Measurements from ENCODE around the gene PRCP. TPM values are rescaled to one million over a fixed set of nuclear protein-coding genes. Genes with fewer than 3 reads are reported as not detected.

The PRCP gene
- total RNA-seq, 4 donors from 2014 or later, result 7.1 to 17.8 (median 9.5) TPM

DNA sequence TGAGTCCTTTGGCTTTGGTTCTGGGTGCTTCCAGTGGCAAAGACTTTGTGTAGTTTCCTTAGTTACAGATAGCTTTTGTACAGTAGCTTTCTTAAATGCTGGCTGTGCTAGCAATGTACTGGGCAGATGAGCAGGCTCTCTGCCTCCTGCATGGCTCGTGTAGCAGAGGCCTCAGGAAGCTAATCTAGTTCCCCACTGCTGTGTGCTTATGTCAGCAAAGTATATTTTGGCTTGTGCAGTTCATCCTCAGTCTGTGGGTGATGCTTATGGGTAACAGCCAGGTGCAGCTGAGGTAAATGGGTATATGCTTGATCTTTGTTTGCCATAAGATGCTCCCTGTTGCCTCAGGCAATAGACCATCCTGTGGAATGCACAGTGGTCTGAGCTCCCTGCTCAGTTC, 97.5 kb downstream of the PRCP start:
- DNase-seq (no peak), ATAC-seq (no peak)
- Histone ChIP-seq H3K9me3 (no peaks in the 10 kb centered on the region), H3K4me1 (no peaks in the 10 kb centered on the region), H3K27me3 (peaks cover 0 to 3% (median 0%) of the 10 kb centered on the region in 3 donors), H3K27ac (no peak overlapping the region), H3K36me3 (no peaks in the 10 kb centered on the region), H3K4me3 (no peak overlapping the region)
- TF ChIP-seq, protein P1, sequence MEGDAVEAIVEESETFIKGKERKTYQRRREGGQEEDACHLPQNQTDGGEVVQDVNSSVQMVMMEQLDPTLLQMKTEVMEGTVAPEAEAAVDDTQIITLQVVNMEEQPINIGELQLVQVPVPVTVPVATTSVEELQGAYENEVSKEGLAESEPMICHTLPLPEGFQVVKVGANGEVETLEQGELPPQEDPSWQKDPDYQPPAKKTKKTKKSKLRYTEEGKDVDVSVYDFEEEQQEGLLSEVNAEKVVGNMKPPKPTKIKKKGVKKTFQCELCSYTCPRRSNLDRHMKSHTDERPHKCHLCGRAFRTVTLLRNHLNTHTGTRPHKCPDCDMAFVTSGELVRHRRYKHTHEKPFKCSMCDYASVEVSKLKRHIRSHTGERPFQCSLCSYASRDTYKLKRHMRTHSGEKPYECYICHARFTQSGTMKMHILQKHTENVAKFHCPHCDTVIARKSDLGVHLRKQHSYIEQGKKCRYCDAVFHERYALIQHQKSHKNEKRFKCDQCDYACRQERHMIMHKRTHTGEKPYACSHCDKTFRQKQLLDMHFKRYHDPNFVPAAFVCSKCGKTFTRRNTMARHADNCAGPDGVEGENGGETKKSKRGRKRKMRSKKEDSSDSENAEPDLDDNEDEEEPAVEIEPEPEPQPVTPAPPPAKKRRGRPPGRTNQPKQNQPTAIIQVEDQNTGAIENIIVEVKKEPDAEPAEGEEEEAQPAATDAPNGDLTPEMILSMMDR (IDR thresholded peaks at IDR 0.05 in 4 of 5, conservative IDR thresholded peaks at IDR 0.05 in 1 of 5), result no peak
- no peak for TF ChIP-seq POLR2A (IDR thresholded peaks at IDR 0.05)
- intact Hi-C loops (cut with DNase I; ENCODE audit: low total_unique reads) (no loop called here), in situ Hi-C loops (cut with MboI; ENCODE audit: low sequenced_read_pairs in 4 of 4) (no loop called here)

DNA sequence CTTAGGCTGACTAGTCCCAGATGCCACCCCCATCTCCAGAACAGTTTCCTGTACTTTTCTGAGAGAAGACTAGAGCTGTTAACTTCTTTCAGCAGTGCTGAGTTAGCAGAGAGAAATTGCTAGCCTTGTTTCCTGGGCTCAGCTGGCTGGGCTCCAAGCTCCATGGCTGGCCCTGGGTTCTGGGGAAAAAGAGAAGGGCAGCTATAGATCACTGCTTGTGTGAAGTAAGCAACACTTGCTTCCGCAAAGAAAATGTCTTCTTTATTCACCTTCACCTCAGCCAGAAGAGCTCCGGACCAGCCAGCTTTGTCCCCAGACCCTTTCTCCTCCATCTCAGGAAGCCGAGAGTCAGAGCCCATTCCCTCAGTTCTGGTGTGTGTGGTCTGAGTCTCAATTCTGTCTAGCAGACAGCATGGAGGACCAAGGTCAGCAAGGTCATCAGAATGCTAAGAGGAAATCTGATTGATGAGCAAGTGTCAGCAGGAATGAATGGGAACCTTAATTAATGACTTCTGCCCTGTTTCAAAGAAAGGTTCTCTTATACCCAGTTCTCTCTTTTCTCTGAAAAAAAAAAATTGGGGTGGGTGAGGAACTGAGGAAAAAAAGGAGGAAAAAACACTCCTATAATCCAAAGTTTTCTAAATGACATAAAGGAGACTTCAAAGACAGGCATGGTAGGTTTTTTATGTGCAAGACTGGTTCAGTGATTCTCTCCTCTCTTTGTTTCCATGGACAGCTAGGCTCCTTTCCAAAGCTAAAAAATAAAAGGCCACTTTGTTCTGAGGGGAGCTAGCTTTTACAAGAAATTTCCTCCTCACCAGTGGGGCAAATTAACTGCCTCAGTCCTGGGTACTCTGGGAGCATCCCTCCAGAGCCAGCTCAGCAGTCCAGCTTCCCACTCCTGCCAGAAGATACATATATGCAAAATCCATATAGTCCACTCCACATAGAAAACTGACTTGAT, 103.0 kb downstream of the PRCP start:
- no peaks in the 10 kb centered on the region for H3K27me3 ChIP-seq
- intact Hi-C loops (cut with DNase I; ENCODE audit: low total_unique reads) (no loop called here), in situ Hi-C loops (cut with MboI; ENCODE audit: low sequenced_read_pairs in 4 of 4) (no loop called here)
- H3K9me3 ChIP-seq, result no peaks in the 10 kb centered on the region
- no peak overlapping the region for H3K27ac ChIP-seq
- TF ChIP-seq POLR2A (IDR thresholded peaks at IDR 0.05), result no peak
- TF ChIP-seq, protein P1 (IDR thresholded peaks at IDR 0.05 in 4 of 5, conservative IDR thresholded peaks at IDR 0.05 in 1 of 5), result no peak
- no peak for ATAC-seq
- peak in 1 of 2 donors; percentile 4 for DNase-seq
- no peaks in the 10 kb centered on the region for H3K36me3 ChIP-seq
- H3K4me1 ChIP-seq, result no peaks in the 10 kb centered on the region
- H3K4me3 ChIP-seq, result no peak overlapping the region

DNA sequence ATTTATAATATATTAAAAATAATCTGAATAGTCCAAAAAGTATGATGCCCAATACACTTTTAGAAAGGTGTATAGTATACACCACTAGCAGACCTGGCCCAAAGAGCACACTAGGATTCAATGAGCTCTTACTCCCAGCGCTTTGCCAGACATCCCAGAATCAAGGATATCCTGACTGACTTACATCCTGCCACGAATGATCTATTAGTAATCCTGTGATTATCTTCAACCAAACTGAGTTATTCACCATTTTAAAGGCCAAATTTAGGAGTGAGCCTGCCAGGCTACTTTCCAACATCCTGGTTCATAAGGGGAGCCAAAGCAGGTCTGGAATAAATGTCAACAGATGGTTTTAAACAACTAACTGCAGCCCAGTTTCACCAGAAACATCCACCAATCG, 105.7 kb downstream of the PRCP start:
- H3K27ac ChIP-seq, result no peak overlapping the region
- no peaks in the 10 kb centered on the region for H3K9me3 ChIP-seq
- H3K36me3 ChIP-seq, result no peaks in the 10 kb centered on the region
- in situ Hi-C loops (cut with MboI; ENCODE audit: low sequenced_read_pairs in 4 of 4), result no loop called here
- no peak for DNase-seq
- no peak for ATAC-seq
- no peaks in the 10 kb centered on the region for H3K4me1 ChIP-seq
- no peak overlapping the region for H3K4me3 ChIP-seq
- no peaks in the 10 kb centered on the region for H3K27me3 ChIP-seq
- intact Hi-C loops (cut with DNase I; ENCODE audit: low total_unique reads), result no loop called here
- no peak for TF ChIP-seq POLR2A (IDR thresholded peaks at IDR 0.05)
- TF ChIP-seq, protein P1 (IDR thresholded peaks at IDR 0.05 in 4 of 5, conservative IDR thresholded peaks at IDR 0.05 in 1 of 5), result no peak

DNA sequence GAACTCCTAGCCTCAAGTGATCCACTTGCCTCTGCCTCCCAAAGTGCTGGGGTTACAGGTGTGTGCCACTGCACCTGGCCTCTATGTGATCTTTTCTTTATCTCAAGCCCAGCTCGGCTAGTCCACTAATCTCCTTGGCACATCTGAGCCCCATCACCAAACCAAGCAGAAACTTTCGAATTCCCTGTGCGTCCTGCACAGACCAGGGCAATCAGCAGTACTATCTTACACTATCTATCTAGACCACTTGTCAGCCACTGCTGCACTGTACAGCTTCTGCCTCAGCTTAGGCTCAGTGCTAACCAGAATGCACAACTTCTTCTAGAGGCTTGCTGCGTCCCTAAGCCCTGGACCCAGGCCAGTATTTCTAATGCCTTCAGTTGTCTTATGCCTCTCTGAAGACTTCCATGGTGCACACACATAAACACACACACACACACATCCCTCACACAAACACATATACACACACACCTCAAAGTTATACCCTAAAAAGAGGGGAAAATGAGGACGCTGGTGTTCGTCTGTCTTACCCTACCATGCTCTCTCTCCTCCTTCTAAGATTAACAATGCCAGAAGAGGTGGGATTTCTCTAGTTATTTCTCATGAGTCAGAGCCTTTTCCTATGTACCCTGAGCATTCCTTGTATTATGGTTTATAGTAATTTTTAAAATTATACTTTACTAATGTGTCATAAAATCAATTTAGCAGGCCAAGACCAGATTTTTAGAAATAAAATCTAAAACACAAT, 107.2 kb downstream of the PRCP start:
- H3K9me3 ChIP-seq, result no peaks in the 10 kb centered on the region
- H3K36me3 ChIP-seq, result no peaks in the 10 kb centered on the region
- no peak for DNase-seq
- no peak for ATAC-seq
- no peak overlapping the region for H3K27ac ChIP-seq
- no peaks in the 10 kb centered on the region for H3K4me1 ChIP-seq
- intact Hi-C loops (cut with DNase I; ENCODE audit: low total_unique reads), result no loop called here
- in situ Hi-C loops (cut with MboI; ENCODE audit: low sequenced_read_pairs in 4 of 4), result no loop called here
- TF ChIP-seq, protein P1 (IDR thresholded peaks at IDR 0.05 in 4 of 5, conservative IDR thresholded peaks at IDR 0.05 in 1 of 5), result no peak
- no peak for TF ChIP-seq POLR2A (IDR thresholded peaks at IDR 0.05)
- H3K27me3 ChIP-seq, result no peaks in the 10 kb centered on the region
- H3K4me3 ChIP-seq, result no peak overlapping the region
